Measurements from ENCODE around the gene TFE3. TPM values are rescaled to one million over a fixed set of nuclear protein-coding genes. Genes with fewer than 3 reads are reported as not detected.
A peak's percentile ranks its signal among the peaks of the same experiment; 100 is the strongest.

TFE3 gene, protein sequence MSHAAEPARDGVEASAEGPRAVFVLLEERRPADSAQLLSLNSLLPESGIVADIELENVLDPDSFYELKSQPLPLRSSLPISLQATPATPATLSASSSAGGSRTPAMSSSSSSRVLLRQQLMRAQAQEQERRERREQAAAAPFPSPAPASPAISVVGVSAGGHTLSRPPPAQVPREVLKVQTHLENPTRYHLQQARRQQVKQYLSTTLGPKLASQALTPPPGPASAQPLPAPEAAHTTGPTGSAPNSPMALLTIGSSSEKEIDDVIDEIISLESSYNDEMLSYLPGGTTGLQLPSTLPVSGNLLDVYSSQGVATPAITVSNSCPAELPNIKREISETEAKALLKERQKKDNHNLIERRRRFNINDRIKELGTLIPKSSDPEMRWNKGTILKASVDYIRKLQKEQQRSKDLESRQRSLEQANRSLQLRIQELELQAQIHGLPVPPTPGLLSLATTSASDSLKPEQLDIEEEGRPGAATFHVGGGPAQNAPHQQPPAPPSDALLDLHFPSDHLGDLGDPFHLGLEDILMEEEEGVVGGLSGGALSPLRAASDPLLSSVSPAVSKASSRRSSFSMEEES
- total RNA-seq = 10 to 100 TPM; 25.7 to 26.8 TPM

DNA sequence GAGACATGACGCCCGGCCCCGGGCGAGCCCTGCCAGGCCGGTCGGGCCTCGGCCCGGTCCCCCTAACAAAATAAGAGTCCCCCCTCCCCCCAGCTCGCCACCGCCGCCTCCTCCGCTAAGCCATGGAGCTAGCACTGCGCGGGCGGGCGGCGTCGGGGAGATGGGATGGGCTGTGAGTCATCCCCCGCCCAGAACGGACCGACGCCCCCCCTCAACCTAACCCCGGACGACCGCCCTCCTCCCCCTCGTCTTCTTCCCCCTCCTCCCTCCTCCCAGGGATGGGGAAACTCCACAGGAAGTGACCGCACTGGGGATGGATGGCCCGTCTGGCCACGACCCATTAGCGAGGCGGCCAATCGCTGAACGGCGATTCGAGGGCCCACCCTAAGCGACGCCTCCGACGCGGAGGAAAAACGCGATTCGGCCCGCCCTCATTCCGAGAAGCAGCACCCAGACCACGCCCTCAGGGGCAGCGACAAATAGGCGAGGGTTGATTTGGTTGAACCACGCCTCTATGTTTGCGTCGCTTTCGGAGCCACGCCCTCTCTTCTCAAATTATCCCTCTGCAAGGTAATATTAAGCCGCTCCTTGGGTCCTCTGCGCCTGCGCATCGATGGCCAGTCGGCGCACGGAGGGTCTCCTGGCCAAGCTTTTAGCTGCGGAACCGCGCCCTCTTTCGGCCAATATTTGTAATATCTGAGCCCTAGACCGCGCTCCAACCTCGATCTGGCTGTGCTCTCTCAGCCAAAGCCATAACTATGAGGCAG, at the start of gene TFE3:
Gene TFE3, minus strand, starts transcription at position 138 of the 767 bp plus-strand sequence. Its CDS starts 131 bp downstream, at position 7.
- Mint-ChIP-seq H3K27ac (peak within 1 kb of the TSS; percentile 95), H3K4me3 (peak within 1 kb of the TSS; percentile 90), H3K27me3 (no peaks in the 10 kb centered on the region), H3K9me3 (no peaks in the 10 kb centered on the region), H3K4me1 (peaks cover 46% of the 10 kb centered on the region), H3K36me3 (ENCODE audit: low read depth) (peaks cover 12% of the 10 kb centered on the region)
- DNase-seq = peak; percentile 96
- POLR2A ChIA-PET = interaction anchor here (0.6 kb wide), 1 partner anchor 124 kb away, joined by 3 read pairs; no protein-coding TSS in a partner anchor
- CTCF ChIA-PET = interaction anchor here (0.6 to 1.4 kb wide), 6 partner anchors 15 to 395 kb away, joined by 3 to 5 read pairs (median 4); partner anchors contain the start of gene CCDC120

DNA sequence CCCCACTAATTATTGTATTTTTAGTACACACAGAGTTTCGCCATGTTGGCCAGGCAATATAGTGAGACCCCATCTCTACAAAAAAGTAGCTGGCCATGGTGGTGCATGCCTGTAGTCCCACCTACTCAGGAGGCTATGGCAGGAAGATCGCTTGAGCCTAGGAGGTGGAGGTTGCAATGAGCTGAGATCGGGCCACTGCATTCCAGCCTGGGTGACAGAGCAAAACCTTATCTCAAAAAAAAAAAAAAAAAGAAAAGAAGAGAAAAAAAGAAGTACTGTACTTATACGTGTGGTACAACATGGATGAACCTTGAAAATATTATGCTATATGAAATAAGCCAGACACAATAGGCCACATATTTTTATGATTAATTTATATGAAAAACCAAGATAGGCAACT, 46.4 kb upstream of the TFE3 start:
- no peak overlapping the region for H3K27ac Mint-ChIP-seq
- H3K9me3 Mint-ChIP-seq = no peaks in the 10 kb centered on the region
- H3K36me3 Mint-ChIP-seq (ENCODE audit: low read depth) = no peaks in the 10 kb centered on the region
- CTCF ChIA-PET = interaction anchor here (1.1 kb wide), 1 partner anchor 9 kb away, joined by 3 read pairs; no protein-coding TSS in a partner anchor
- H3K27me3 Mint-ChIP-seq = no peaks in the 10 kb centered on the region
- no peak overlapping the region for H3K4me3 Mint-ChIP-seq
- no peak for DNase-seq
- POLR2A ChIA-PET = no interaction called here
- no peaks in the 10 kb centered on the region for H3K4me1 Mint-ChIP-seq

DNA sequence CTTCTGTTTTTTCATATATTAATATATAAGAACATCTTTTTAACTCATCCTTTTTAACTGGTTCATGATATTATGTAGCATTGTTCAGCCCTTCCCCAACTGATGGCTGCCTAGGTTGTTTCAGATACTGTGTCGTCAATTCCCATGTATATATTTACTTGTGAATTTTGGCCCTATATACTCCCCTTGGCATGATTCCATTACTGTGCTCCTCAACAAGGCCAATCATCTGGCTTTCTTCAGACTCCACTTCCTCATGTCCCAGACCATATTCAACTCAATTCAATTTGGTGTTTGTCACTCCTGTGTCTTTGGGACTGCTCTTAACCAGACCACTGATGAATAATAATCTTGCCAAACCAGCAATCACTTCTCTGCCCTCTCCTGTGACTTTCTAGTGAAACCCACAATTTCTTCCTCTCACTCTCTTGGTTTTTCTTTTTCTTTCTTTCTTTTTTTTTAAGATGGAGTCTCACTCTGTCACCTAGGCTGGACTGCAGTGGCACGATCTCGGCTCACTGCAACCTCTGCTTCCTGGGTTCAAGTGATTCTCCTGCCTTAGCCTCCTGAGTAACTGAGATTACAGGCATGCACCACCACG, 39.2 kb upstream of the TFE3 start:
- DNase-seq = no peak
- H3K36me3 Mint-ChIP-seq (ENCODE audit: low read depth) = peaks cover 2% of the 10 kb centered on the region
- no peak overlapping the region for H3K4me3 Mint-ChIP-seq
- POLR2A ChIA-PET = no interaction called here
- H3K4me1 Mint-ChIP-seq = peaks cover 18% of the 10 kb centered on the region
- CTCF ChIA-PET = no interaction called here
- no peaks in the 10 kb centered on the region for H3K9me3 Mint-ChIP-seq
- H3K27me3 Mint-ChIP-seq = no peaks in the 10 kb centered on the region
- peak overlapping the region; percentile 13 for H3K27ac Mint-ChIP-seq

DNA sequence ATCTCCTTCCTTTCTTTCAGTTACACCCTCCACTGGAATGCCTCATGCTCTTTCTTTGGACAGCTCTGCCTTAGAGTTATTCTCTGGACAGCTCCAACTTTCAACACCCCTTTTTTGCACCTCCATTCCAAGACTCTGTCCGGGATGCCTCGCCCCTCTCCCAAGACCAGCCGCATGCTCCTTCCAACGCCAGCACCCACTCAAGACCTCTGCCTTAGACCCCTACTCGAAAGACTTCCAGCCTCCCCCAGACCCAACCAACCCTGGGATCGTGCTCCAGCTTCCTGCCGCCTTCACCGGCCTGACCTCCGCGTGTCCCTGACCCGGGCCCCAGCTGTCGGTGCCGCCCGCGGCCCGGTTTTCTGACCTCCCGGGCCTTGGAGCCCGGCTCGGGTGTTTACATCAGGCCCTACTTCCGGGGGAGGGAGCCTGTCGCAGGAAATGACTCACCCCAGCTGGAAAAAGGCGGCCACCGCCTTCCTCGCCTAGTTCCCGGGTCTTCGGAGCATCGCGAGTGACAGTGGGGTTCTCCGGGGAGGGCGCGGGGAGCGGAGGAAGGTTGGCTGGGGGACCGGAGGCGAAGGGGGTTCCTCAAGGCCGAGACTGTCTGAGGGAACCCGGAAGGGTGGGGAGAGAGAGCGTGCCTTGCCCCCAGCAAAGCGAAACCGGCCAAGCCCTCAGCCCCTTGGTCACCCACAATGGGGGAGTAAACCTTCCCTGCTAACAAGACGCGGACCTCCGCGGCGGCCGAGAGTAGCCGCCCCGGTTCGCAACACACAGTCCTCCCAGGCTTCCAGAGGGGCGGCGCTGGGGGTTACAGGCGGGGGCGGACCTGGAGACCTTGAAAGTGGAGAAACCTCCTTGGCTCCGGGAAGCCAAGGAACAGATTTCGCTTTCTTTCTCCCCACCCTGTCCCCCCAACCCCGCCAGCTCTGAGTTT, 36.6 kb upstream of the TFE3 start, which contains the start of gene WDR45:
Gene WDR45, minus strand, starts transcription at position 399 of the 940 bp plus-strand sequence. CDS start 1,792 bp downstream, outside the sequence.
- peak; percentile 77 for DNase-seq
- ChIA-PET CTCF (interaction anchor here (0.7 to 1.3 kb wide), 6 partner anchors 9 to 246 kb away, joined by 3 to 5 read pairs (median 3); no protein-coding TSS in a partner anchor), POLR2A (no interaction called here)
- H3K27ac Mint-ChIP-seq = peak within 1 kb of the TSS; percentile 98
- peak within 1 kb of the TSS; percentile 96 for H3K4me3 Mint-ChIP-seq
- peaks cover 18% of the 10 kb centered on the region for H3K4me1 Mint-ChIP-seq
- H3K27me3 Mint-ChIP-seq = no peaks in the 10 kb centered on the region
- no peaks in the 10 kb centered on the region for H3K9me3 Mint-ChIP-seq
- peaks cover 9% of the 10 kb centered on the region for H3K36me3 Mint-ChIP-seq (ENCODE audit: low read depth)

DNA sequence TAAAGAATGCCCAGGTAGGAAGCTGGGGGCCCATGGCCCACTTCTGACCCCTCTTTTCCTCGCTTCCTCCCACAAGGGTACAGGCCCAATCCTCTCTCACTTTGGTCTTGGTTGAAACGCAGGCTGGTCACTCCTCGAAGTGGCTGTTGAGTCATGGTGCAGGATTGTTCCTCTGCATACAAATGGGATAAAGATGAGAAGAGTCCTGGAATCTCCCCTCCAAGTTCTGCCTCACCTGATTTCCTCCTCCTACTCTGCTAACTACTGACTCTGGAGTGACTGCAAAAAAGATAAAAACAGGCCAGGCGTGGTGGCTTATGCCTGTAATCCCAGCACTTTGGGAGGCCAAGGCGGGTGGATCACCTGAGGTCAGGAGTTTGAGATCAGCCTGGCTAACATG, 34.8 kb upstream of the TFE3 start:
- H3K27ac Mint-ChIP-seq = peak overlapping the region; percentile 19
- ChIA-PET POLR2A (no interaction called here), CTCF (no interaction called here)
- DNase-seq = no peak
- H3K36me3 Mint-ChIP-seq (ENCODE audit: low read depth) = peaks cover 15% of the 10 kb centered on the region
- peaks cover 27% of the 10 kb centered on the region for H3K4me1 Mint-ChIP-seq
- H3K27me3 Mint-ChIP-seq = no peaks in the 10 kb centered on the region
- no peak overlapping the region for H3K4me3 Mint-ChIP-seq
- H3K9me3 Mint-ChIP-seq = no peaks in the 10 kb centered on the region

DNA sequence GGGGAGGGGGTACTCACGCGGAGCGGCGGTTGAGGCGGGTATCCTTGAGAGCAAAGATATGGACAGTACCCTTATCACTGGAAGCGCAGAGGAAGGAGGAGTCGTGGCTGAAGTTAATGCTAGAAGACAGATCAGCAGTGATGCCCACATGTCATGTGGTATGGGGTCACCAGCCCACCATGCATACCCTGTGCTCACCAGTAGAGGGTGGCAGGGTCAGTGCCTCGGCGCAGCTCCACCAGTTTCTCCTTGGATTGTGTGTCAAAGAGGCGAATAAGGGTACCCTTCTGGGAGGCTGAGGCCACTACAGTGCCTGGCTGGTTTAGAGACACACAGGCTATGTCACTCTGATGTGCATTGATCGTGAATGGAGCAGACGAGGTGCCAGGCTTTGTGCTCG, 32.2 kb upstream of the TFE3 start:
- H3K4me3 Mint-ChIP-seq = no peak overlapping the region

DNA sequence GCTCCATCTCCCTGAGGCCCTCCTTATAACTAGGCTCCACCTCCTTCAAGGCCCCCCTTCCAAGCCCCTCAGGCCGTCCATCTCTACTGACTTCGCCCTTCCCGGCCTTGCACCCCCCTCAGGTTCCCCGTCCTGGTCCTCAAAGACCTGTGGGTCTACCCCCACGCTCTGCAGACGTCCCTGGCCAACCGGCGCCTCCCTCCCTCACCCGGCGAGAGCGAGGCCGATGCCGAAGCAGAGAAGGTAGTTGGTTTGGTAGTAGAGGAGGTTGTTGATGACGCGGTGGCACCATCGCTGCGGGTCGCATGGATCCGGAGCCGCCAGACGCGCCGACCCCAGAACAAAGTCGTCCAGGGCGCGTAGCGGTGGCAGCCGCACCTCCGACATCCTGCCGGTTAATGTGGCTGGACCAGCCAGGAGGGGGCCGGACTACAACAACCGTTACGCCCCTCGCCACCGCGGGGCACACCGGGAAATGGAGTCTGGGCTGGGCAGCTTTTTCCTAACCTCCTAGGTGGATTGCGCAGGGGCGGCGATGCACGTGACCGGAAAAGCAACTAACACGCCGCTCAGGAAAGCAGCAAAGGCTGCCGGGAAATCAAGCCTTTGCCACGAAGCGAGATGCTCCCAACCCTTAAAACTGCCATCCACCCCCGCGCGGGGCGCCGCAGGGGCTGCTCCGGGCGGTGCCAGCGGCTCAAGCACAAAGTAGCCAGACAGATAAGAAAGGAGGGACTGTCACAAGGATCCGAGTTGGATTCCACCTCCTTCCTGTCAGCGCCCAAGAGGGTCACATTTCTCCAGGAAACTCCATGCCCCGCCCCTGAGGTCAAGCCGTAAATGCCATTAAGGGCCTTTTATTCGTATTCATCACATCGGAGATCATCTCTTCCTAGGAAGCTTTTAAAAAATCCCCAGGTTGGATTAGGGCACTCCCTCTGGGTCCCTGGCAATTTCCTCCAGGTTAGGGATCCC, 30.7 kb upstream of the TFE3 start, which contains the start of gene PRAF2:
Gene PRAF2, minus strand, starts transcription at position 402 of the 975 bp plus-strand sequence. Its CDS starts 15 bp downstream, at position 387.
- H3K4me1 Mint-ChIP-seq = peaks cover 24% of the 10 kb centered on the region
- H3K27ac Mint-ChIP-seq = peak within 1 kb of the TSS; percentile 88
- H3K9me3 Mint-ChIP-seq = no peaks in the 10 kb centered on the region
- CTCF ChIA-PET = no interaction called here
- peaks cover 17% of the 10 kb centered on the region for H3K36me3 Mint-ChIP-seq (ENCODE audit: low read depth)
- peak; percentile 92 for DNase-seq
- no peaks in the 10 kb centered on the region for H3K27me3 Mint-ChIP-seq
- POLR2A ChIA-PET = no interaction called here
- H3K4me3 Mint-ChIP-seq = peak within 1 kb of the TSS; percentile 80

More for the DNA sequence above, 32.2 kb upstream of the TFE3 start:
- CTCF ChIA-PET = no interaction called here
- H3K36me3 Mint-ChIP-seq (ENCODE audit: low read depth) = peaks cover 19% of the 10 kb centered on the region
- peaks cover 29% of the 10 kb centered on the region for H3K4me1 Mint-ChIP-seq
- H3K27me3 Mint-ChIP-seq = no peaks in the 10 kb centered on the region
- POLR2A ChIA-PET = interaction anchor here (0.6 kb wide), 1 partner anchor 163 kb away, joined by 3 read pairs; no protein-coding TSS in a partner anchor
- no peaks in the 10 kb centered on the region for H3K9me3 Mint-ChIP-seq
- no peak for DNase-seq
- H3K27ac Mint-ChIP-seq = no peak overlapping the region

DNA sequence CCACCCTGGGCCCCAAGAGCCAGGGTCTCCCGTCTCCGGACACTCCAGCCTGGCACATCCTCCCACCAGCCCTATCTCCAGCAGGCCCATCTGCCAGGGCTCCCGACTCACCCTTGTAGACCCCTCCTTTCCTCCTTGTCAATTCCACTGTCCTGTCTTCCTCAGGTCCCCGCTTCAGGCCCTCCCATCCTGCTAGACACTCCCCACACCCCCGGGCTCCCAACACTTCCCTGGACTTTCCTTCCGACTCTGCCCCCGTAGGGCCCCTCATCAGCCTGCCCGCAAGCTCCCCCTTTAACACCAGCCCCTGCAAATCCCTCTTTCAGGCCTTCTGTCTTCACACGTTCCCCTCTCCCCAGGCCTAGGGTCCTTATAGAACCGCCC, 29.5 kb upstream of the TFE3 start:
- H3K4me3 Mint-ChIP-seq = peak overlapping the region; percentile 80
- no peak for DNase-seq
- H3K27me3 Mint-ChIP-seq = no peaks in the 10 kb centered on the region
- peak overlapping the region; percentile 88 for H3K27ac Mint-ChIP-seq
- CTCF ChIA-PET = interaction anchor here (1.0 kb wide), 1 partner anchor 15 kb away, joined by 3 read pairs; no protein-coding TSS in a partner anchor
- H3K9me3 Mint-ChIP-seq = no peaks in the 10 kb centered on the region
- POLR2A ChIA-PET = no interaction called here
- peaks cover 20% of the 10 kb centered on the region for H3K4me1 Mint-ChIP-seq
- peaks cover 17% of the 10 kb centered on the region for H3K36me3 Mint-ChIP-seq (ENCODE audit: low read depth)

DNA sequence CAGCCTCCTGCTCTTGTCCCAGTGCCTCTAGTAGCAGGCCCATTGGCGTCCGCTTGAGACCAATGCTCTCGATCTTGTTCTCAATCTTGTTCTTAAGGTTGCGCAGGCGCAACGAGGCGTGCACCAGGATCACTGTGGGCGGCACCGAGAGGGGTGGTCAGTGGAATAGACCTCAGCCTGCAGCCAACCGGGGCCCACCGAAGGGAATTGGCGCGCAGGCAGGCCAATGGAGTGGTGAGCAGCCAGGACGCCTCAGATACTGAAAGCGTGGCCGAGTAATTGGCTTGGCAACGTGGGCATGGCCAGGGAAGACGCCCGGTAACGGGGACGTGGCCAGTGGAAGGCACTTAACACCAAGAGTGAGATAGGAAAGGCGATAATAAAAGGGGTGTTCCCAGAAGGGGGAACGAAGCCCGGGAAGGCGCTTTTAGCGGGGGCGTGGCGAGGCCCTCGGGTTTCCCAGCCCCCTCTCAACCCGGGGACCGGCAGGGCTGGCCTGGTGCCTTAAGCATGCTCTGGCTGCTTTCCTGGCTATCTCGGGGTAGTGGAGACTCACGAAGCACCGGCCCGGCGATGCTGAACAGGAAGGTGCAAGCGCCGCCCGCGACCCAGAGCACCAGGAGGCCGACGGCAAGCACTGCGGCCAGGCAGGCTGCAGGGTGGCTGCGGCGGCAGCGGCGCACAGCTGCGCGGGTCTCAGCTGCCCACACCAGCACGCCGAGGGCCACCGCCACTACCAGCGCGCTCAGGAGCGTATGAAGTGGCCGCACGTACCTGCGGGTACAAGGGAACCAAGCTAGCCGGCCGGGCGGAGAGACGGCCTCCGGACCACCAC, 28.9 kb upstream of the TFE3 start:
- Mint-ChIP-seq H3K27me3 (no peaks in the 10 kb centered on the region), H3K9me3 (no peaks in the 10 kb centered on the region), H3K4me1 (peaks cover 20% of the 10 kb centered on the region), H3K4me3 (peak overlapping the region; percentile 16), H3K36me3 (ENCODE audit: low read depth) (peaks cover 17% of the 10 kb centered on the region), H3K27ac (peak overlapping the region; percentile 60)
- CTCF ChIA-PET = interaction anchor here (1.0 kb wide), 1 partner anchor 14 kb away, joined by 3 read pairs; no protein-coding TSS in a partner anchor
- POLR2A ChIA-PET = no interaction called here
- no peak for DNase-seq

DNA sequence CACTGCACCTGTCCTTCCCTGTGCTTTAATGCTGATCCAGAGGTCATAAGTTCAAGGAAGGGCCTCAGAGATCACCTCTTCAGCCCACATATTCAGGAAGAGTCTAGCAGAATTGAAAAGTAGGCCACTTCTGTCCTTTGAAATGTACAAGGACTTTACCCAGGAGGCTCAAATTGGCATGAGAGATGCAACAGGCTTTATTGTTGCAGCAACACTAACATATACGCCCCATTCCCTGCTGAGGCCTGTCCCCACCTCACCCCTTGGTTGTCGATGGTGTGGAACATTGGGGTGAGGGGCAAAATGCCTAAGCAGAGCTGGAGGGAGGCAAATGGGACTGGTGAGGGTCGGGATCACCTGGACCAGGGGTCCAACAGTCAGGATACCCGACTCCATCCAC, 27.8 kb upstream of the TFE3 start:
- no peak overlapping the region for H3K4me3 Mint-ChIP-seq
- POLR2A ChIA-PET = no interaction called here
- no peak for DNase-seq
- H3K4me1 Mint-ChIP-seq = peaks cover 20% of the 10 kb centered on the region
- H3K27ac Mint-ChIP-seq = no peak overlapping the region
- no peaks in the 10 kb centered on the region for H3K27me3 Mint-ChIP-seq
- H3K9me3 Mint-ChIP-seq = no peaks in the 10 kb centered on the region
- CTCF ChIA-PET = no interaction called here
- peaks cover 17% of the 10 kb centered on the region for H3K36me3 Mint-ChIP-seq (ENCODE audit: low read depth)

Measured in activated CD4-positive, alpha-beta T cell treated with anti-CD3 and anti-CD28 coated beads, Interleukin-2, amount 10 ng/mL, durations not matched to agents 7 days and 5 days (primary cell).